Neural progenitor cell (in vitro differentiated cells): ENCODE data around the gene TMEM117.

Source experiments
- EZH2 ChIP-seq: fragments of 200-600 bp; sonication (generic); IDR thresholded peaks from 2 replicates; pipeline ENCODE4 v1.6.1; 2017; ENCODE audit warnings: antibody characterized with exemption, mild to moderate bottlenecking, moderate library complexity
- EZH2phosphoT487 ChIP-seq: fragments of 200-600 bp; sonication (generic); IDR thresholded peaks from 2 replicates; pipeline ENCODE4 v1.6.1; 2017; ENCODE audit warnings: antibody characterized with exemption
- TF ChIP-seq, protein P1 (sequence below): fragments of 200-600 bp; sonication (generic); IDR thresholded peaks from 2 replicates; pipeline ENCODE4 v1.5.1; 2017; ENCODE audit warnings: antibody characterized with exemption, mild to moderate bottlenecking

DNA sequence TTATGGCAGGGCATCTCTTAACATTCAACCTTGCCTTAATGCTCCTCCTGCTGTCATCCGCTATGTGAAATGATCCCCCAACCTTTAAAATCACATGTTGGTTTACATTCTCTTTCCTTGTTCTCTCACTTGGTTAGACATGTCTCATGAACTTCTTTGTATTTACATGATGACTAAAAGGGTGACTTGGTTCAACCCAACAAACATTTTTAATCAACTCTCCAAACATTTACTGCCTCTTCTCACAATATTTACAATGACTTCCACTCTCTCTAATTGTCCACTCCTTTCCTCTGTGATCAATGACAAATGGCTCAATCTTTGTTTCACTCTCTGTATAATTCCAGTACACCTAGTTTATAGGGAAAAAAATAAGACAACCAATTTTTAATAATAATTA lies 534.1 kb downstream of the TMEM117 start:
- no peak for TF ChIP-seq EZH2phosphoT487
- no peak for TF ChIP-seq EZH2
- TF ChIP-seq, protein P1, sequence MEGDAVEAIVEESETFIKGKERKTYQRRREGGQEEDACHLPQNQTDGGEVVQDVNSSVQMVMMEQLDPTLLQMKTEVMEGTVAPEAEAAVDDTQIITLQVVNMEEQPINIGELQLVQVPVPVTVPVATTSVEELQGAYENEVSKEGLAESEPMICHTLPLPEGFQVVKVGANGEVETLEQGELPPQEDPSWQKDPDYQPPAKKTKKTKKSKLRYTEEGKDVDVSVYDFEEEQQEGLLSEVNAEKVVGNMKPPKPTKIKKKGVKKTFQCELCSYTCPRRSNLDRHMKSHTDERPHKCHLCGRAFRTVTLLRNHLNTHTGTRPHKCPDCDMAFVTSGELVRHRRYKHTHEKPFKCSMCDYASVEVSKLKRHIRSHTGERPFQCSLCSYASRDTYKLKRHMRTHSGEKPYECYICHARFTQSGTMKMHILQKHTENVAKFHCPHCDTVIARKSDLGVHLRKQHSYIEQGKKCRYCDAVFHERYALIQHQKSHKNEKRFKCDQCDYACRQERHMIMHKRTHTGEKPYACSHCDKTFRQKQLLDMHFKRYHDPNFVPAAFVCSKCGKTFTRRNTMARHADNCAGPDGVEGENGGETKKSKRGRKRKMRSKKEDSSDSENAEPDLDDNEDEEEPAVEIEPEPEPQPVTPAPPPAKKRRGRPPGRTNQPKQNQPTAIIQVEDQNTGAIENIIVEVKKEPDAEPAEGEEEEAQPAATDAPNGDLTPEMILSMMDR: no peak
